Ectodermal cell (in vitro differentiated cells): Measurements from ENCODE around the gene PAK1.

ENCODE experiments used
- H3K27ac ChIP-seq: 2 replicates; pipeline ENCODE4 v1.7.0; 2013; ENCODE audit warnings: mild to moderate bottlenecking, low read depth, low read length; ENCODE audit not compliant: insufficient read depth, poor library complexity, severe bottlenecking
- H3K27me3 ChIP-seq: 2 replicates; pipeline ENCODE4 v1.7.0; 2013; ENCODE audit warnings: mild to moderate bottlenecking, low read length; ENCODE audit not compliant: insufficient read depth, control insufficient read depth, poor library complexity, severe bottlenecking
- H3K36me3 ChIP-seq: one replicate; pipeline ENCODE4 v1.7.0; 2013; ENCODE audit warnings: low read length; ENCODE audit not compliant: control insufficient read depth, insufficient read depth
- H3K4me1 ChIP-seq: one replicate; pipeline ENCODE4 v1.7.0; 2013; ENCODE audit warnings: low read length; ENCODE audit not compliant: control insufficient read depth, insufficient read depth
- H3K4me3 ChIP-seq: 2 replicates; pipeline ENCODE4 v1.7.0; 2013; ENCODE audit warnings: low read depth, low read length, control low read depth; ENCODE audit not compliant: insufficient read depth
- H3K9me3 ChIP-seq: 2 replicates; pipeline ENCODE4 v1.7.0; 2013; ENCODE audit warnings: mild to moderate bottlenecking, low read length, moderate library complexity; ENCODE audit not compliant: control insufficient read depth
- WGBS, 2 experiments: methylation state at CpG; one replicate each; pipeline ENCODE4 v1.1.7; 2013; ENCODE audit warnings: missing lambda C conversion rate in 2 of 2; 5-methylcytosine and 5-hydroxymethylcytosine counted together

The PAK1 gene

DNA sequence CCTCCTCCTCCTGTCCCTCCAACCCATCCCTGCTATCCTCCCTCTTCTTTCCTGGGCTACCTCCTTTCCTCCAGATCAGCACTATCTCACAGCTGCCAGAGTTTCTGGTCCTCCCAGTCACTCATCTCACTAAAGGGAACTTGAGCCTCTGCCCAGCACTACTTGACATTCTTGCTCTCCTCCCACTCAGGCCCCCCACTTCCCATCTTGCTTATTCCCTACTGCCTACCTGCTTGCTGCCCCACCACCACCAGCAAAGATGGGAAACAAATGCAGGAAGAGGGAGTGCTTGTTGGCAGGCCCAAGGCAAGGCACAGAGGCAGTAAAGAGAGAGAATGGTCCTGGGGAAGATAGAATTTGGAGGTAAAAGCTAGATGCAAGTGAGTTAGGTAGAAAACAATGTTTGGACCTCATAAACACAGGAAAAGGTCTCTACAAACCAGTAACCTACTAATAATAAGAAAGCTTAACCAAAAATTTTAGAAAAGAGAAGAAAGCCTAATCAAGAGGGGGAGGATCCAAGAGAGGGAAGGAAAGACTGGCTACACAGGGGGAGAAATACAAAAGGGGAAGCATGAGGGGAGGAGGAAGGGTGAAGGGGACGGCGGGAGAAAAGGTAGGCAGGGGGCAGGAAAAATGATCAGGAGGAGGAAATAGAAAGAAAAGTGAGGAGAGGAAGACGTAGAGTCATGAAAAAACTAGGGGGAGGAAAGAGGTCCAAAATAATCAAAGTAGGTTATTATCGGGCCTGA is 63.6 kb downstream of the PAK1 start:
- Histone ChIP-seq H3K36me3 (no peaks in the 10 kb centered on the region), H3K27ac (no peak overlapping the region), H3K27me3 (no peaks in the 10 kb centered on the region), H3K4me1 (peaks cover 5% of the 10 kb centered on the region), H3K9me3 (no peaks in the 10 kb centered on the region), H3K4me3 (no peak overlapping the region)
- 49 to 52% methylated on average over 4 of the region's 4 CpGs for WGBS, 2 experiments

DNA sequence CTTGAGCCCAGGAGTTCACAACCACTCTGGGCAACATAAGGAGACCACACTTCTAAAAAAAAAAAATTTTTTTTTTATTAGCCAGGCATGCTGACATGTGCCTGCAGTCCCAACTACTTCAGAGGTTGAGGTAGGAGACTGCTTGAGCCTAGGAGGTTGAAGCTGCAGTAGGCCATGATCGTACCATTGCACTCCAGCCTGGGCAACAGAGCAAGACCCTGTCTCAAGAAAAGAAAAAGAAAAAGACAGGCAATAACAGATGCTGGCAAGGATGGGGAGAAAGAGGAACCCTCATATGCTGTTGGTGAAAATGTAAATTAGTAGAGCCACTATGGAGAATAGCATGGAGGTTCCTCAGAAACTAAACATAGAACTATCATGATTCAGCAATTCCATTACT is 64.8 kb downstream of the PAK1 start:
- 95 to 100% methylated on average over 1 of the region's 1 CpG for WGBS, 2 experiments
- Histone ChIP-seq H3K9me3 (no peaks in the 10 kb centered on the region), H3K4me3 (no peak overlapping the region), H3K27ac (no peak overlapping the region), H3K4me1 (peaks cover 5% of the 10 kb centered on the region), H3K36me3 (no peaks in the 10 kb centered on the region), H3K27me3 (no peaks in the 10 kb centered on the region)

DNA sequence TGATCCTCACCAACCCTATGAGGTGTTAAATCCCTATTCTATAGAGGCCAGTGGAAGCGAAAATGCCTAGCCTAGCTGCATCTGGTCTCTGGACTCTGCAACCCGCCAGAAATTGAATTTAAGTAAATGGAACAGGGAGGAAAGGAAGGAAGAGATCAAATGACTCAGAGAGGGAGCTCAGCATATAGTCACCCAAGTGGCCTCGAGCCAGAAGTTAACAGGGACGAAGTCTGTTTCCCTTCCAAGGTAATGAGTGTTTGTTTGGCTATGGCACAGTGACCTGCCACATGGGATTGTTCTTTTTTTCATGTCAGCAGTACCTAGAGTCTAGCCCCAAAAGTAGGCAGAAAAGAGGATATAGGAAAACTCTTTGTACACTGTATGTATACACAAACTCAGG is 66.3 kb downstream of the PAK1 start:
- peaks cover 5% of the 10 kb centered on the region for H3K4me1 ChIP-seq
- no peaks in the 10 kb centered on the region for H3K27me3 ChIP-seq
- no peak overlapping the region for H3K4me3 ChIP-seq
- H3K36me3 ChIP-seq, result no peaks in the 10 kb centered on the region
- H3K9me3 ChIP-seq, result no peaks in the 10 kb centered on the region
- 54 to 58% methylated on average over 4 of the region's 4 CpGs for WGBS, 2 experiments
- no peak overlapping the region for H3K27ac ChIP-seq

DNA sequence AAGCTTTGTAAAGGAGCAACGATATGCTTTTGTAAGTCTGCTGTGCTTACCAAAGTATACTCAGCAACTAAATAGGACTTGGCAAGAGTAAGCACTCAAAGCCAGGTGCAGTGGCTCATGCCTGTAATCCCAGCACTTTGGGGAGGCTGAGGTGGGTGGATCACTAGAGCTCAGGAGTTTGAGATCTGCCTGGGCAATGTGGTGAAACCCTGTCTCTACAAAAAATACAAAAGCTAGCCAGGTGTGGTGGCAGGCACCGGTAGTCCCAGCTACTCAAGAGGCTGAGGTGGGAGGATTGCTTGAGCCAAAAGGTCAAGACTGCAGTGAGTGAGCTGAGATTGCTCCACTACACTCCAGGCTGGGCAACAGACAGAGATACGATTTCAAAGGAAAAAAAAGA is 67.5 kb downstream of the PAK1 start:
- Histone ChIP-seq H3K4me1 (peaks cover 13% of the 10 kb centered on the region), H3K27me3 (no peaks in the 10 kb centered on the region), H3K36me3 (no peaks in the 10 kb centered on the region), H3K4me3 (no peak overlapping the region), H3K27ac (no peak overlapping the region), H3K9me3 (no peaks in the 10 kb centered on the region)
- 73 to 94% methylated on average over 3 of the region's 3 CpGs for WGBS, 2 experiments

DNA sequence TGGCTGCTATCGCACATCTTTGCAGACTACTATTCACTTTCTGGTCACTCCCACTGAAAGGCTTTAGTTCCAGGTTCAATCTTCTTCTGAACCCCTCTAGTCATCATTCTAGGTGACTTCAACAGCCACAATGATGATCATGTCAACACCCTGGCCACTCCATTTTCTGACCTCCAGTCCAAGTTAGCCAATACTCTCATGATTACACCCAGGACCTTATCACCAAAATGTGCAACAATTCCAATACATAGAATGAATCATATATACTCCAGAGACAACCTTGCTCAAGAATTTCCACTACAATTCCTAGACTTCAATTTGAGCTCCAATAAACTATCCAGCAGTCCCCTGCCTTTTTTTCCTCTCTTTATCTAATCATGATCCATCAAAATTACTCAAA is 70.7 kb downstream of the PAK1 start:
- no peak overlapping the region for H3K27ac ChIP-seq
- peaks cover 8% of the 10 kb centered on the region for H3K4me1 ChIP-seq
- H3K27me3 ChIP-seq, result no peaks in the 10 kb centered on the region
- H3K4me3 ChIP-seq, result no peak overlapping the region
- H3K36me3 ChIP-seq, result no peaks in the 10 kb centered on the region
- no peaks in the 10 kb centered on the region for H3K9me3 ChIP-seq
- 95 to 98% methylated on average over 1 of the region's 1 CpG for WGBS, 2 experiments

DNA sequence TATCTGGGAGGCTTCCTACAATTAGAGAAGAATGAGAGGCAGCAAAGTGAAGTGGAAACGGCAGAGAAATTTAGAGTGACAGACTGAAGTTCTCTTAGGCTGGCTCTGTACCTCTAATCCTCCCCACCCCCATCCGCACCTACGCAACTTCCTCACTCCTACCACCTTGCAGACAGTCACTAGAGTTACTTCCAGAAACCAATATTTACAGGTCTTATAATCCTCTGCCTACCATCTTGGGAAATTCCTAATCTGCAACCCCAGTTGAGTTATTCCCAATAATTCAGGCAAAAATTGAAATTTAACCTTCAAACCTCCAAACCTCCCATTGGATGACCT is 71.7 kb downstream of the PAK1 start:
- Histone ChIP-seq H3K27me3 (no peaks in the 10 kb centered on the region), H3K27ac (no peak overlapping the region), H3K4me3 (no peak overlapping the region), H3K4me1 (peaks cover 8% of the 10 kb centered on the region), H3K9me3 (no peaks in the 10 kb centered on the region), H3K36me3 (no peaks in the 10 kb centered on the region)
- 84 to 89% methylated on average over 3 of the region's 3 CpGs for WGBS, 2 experiments

DNA sequence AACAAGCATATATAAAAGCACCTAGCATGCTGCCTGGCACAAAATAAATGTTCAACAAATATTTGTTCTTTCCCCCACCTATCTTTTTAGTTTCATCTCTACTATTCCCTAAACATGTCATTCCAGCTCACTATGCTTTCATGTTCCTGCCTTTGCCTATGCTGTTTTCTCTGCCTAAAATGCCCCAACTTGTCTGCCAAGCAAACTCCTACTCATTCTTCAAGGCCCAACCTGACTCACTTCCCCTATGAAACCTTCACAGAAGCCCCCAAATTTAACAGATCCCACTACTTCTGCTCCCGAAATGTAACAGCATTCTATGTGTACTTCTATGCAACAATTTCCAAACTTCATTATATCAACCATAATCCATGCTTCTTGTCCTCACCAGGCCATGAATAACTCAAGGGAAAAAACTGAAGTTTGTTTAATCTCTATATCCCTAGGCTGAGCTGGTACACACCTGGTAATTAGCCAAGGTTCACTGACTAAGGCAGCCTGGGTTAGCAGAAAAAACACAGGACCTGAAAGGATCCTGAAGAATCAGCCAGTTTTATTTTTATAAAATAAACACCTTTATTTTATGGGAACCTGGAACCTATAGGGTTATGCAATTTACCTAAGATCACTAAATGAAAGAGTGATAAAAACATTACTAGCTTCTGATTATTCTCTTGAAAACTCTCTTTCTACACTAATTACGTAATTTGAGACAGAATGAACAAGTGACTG is 72.2 kb downstream of the PAK1 start:
- Histone ChIP-seq H3K27me3 (no peaks in the 10 kb centered on the region), H3K9me3 (no peaks in the 10 kb centered on the region), H3K4me3 (no peak overlapping the region), H3K4me1 (peaks cover 8% of the 10 kb centered on the region), H3K36me3 (no peaks in the 10 kb centered on the region), H3K27ac (no peak overlapping the region)
- WGBS, 2 experiments, result 88 to 92% methylated on average over 1 to 2 of the region's 2 CpGs

DNA sequence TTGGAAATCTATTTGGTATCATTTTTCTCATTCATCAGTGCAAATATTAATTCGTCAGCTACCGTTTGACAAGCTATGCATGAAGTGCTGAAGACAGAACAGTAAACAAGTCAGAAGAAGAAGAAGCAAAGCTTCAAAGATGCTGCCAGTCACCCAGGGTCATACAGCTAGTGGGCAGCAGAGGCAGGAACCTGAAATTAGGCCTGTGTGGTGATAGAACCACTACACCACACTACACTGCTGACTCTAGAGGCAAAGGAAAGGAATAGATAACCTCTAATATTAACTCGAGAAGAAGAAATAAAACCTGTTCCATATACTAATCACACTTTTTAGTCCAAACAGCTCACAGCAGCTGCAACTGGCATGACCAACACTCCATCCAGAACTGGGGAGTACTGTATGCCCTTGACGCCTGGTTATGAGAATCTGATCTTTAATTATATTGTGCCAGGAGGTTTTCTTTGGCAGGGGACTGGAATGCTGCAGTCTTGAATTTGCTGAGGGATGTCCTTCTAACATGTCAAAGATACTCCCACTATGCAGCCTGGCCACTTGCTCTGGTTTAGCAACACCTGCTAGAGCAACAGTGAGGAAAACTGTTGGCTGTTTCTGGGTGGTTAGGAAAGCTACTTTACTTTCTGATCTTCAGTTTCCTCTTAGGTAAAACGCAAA is 73.0 kb downstream of the PAK1 start:
- H3K27me3 ChIP-seq, result no peaks in the 10 kb centered on the region
- no peak overlapping the region for H3K4me3 ChIP-seq
- WGBS, 2 experiments, result 88 to 97% methylated on average over 5 of the region's 5 CpGs
- H3K27ac ChIP-seq, result no peak overlapping the region
- H3K9me3 ChIP-seq, result no peaks in the 10 kb centered on the region
- H3K4me1 ChIP-seq, result peaks cover 8% of the 10 kb centered on the region
- H3K36me3 ChIP-seq, result no peaks in the 10 kb centered on the region

DNA sequence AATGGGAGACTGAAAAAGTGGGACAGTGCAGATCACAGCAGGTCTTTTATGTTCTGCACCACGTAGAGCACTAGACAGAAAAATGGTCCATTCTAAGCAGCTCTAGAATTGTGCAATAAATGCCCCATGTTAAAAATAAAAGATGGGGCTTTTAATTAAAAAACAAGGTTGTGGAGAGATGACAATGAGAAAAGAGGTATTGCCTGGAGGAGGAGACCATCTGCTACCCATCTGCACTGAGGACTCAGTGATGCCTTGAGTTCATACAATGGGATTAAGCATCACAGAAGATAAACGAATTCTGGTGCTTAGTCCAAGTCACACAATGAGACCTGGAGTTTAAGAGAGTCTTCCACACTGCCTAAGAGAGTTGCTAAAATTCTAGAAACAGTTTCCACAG is 73.6 kb downstream of the PAK1 start:
- Histone ChIP-seq H3K9me3 (no peaks in the 10 kb centered on the region), H3K4me3 (no peak overlapping the region), H3K27me3 (no peaks in the 10 kb centered on the region), H3K36me3 (no peaks in the 10 kb centered on the region), H3K4me1 (peaks cover 8% of the 10 kb centered on the region), H3K27ac (no peak overlapping the region)
- 83 to 85% methylated on average over 2 of the region's 2 CpGs for WGBS, 2 experiments

DNA sequence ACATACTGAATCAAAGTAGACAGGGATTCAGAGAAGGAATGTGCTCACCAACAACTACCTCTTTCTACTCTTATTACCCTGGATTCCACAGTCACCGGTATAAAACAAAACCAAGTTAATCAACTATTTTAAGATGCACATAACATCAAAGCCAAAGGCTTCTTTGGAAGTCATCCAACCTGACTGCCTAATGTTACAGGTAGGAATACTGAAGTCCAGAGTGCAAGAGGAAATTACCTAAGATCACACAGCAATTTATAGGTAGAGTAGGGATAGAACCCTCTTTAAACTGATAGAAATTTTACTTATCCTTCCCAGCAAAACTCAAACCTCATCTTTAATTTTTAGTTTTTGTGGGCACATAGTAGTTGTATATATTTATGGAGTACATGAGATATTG is 76.3 kb downstream of the PAK1 start:
- Histone ChIP-seq H3K4me1 (peaks cover 8% of the 10 kb centered on the region), H3K27me3 (no peaks in the 10 kb centered on the region), H3K36me3 (no peaks in the 10 kb centered on the region), H3K9me3 (no peaks in the 10 kb centered on the region), H3K27ac (no peak overlapping the region), H3K4me3 (no peak overlapping the region)
- whole genome bisulfite sequencing, 2 experiments, result 84 to 100% methylated on average over 1 of the region's 1 CpG
